ENCODE data around the gene APOL1.
A peak's percentile ranks its signal among the peaks of the same experiment; 100 is the strongest.
"Not testable (repeated sequence)": the region's sequence is repeated elsewhere in the genome, so short reads cannot be mapped to it uniquely, and the experiment has no call there.

Gene APOL1, protein sequence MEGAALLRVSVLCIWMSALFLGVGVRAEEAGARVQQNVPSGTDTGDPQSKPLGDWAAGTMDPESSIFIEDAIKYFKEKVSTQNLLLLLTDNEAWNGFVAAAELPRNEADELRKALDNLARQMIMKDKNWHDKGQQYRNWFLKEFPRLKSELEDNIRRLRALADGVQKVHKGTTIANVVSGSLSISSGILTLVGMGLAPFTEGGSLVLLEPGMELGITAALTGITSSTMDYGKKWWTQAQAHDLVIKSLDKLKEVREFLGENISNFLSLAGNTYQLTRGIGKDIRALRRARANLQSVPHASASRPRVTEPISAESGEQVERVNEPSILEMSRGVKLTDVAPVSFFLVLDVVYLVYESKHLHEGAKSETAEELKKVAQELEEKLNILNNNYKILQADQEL
- total RNA-seq = 8.1 to 12.1 reads per million in 2 donors

GRCh38 chr22:36252754-36253522, at the start of gene APOL1:
Gene APOL1 (plus strand): TSS chr22:36253133. CDS start chr22:36254956, 1,823 bp downstream.
- DNase-seq = peak in 3 of 5 experiments; percentile 26 to 85 (median 50)

- not testable (repeated sequence) for DNase-seq
Measured at GRCh38 chr22:36203441-36203840, 49.5 kb upstream of the APOL1 start.

GRCh38 chr22:36204001-36204631, 48.8 kb upstream of the APOL1 start:
- DNase-seq = no peak

DNA sequence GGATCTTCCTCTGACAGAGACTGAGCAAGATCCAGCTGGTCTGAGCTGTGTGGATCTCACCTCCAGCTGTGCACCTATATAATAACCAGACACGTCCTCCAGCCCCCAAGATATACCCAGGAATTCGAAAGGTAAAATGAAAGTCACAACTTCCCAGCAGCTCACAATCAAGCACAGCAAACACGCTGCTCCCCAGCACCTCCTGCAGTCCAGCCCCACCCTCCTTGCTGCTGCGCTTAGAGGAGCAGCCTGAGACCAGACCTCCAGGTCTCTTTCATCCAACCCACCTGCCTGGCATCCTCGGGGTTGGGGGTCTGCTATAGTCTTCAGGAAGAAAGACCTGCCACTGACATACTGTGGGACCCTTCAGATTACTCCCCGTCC, 48.3 kb upstream of the APOL1 start:
- DNase-seq = no peak

DNA sequence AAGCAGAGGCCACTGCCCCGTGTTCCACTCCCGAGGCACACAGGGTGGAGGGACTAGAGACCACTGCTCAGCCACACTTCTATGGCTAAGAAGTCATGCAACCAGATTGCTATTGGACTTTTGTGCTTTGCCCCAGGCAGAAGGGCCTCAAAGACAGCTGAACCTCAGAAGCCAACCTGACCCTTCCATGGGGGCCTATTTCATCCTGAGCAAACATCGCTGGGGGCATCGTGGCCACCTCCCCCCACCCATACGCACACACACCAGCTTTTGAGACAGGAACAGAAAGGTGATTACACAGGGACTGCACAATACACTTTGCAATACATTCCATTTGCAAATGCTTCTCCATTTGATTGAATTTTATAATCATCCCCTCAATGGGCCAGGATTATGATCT, 47.4 kb upstream of the APOL1 start:
- not testable (repeated sequence) for DNase-seq

GRCh38 chr22:36206255-36206654, 46.7 kb upstream of the APOL1 start:
- no peak for DNase-seq

- no peak for DNase-seq
Measured at GRCh38 chr22:36208162-36208765, 44.7 kb upstream of the APOL1 start.

- DNase-seq = no peak
Measured at GRCh38 chr22:36208914-36209313, 44.0 kb upstream of the APOL1 start.

DNA sequence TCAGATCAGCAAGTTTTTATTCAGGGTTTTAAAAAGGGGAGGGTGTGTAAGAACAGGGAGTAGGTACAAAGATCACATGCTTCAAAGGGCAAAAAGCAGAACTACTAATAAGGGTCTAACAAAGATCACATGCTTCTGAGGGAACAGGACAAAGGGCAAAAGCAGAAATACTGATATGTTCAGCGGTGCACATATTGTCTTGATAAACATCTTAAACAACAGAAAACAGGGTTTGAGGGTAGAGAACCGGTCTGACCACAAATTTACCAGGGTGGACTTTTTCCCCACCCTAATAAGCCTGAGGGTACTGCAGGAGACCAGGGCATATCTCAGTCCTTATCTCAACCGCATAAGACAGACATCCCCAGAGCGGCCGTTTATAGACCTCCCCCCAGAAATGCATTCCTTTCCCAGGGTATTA, 43.4 kb upstream of the APOL1 start:
- DNase-seq = not testable (repeated sequence)

DNA sequence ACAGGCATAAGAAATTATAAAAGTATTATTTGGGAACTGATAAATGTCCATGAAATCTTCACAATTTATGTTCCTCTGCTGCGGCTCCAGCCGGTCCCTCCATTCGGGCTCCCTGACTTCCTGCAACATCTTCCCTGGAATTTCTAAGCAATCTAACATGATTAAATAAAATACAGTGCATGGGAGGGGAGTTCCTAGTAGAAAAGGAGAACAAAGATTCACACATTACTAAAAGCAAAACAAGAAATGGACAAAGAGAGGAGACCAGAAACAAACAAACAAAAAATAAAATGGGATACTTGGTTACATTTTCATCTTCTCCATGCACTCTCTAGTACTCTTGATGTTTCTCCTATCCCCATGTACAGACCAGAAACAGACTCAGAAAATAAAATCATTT, 42.7 kb upstream of the APOL1 start:
- no peak for DNase-seq

DNA sequence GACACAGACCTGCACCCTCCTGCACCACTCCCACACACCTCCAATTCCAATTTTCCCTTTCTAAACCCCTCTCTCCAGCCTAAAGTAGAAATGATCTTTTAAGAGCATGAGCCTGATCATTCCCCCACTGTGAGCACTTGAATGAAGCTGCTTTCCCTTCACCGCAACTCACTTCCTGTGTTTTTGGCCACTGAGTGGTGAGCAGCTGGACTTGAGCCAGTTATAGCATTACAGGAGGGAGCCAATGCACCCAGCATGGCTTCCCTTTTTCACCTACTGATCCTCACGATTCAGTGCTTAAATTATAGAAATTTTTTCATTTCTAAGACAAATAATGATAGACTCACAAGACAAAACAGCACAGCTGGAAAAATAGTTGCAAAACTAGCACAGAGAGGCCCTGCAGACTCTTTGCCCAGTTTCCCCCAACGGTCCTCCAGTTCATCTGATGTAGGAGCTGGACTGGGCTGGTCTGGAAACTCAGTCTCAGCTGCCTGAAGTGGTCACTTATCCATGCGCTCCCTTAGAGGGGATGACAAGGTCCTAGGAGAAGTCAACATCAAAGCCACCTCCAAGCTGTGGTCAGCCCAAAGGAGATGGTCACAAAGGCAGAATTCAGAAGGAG, 41.6 kb upstream of the APOL1 start:
- DNase-seq = no peak

DNA sequence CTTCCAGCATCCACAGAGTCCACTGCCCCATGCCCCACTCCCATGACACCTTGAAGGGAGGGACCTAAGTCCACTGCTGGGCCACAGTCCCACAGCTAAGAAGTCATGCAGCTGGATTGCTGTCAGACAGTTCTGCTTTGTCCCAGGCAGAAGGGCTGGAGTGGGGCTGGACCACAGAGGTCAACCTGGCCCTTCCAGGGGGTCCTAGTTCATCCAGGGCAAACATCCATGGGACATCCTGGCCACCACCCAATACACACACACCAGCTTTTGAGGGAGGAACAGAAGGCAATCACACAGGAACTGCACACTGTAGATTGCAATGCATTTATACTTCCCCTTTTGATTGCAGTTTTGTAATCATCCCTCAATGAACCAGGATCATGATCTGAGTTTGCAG, 40.0 kb upstream of the APOL1 start:
- DNase-seq = no peak

DNA sequence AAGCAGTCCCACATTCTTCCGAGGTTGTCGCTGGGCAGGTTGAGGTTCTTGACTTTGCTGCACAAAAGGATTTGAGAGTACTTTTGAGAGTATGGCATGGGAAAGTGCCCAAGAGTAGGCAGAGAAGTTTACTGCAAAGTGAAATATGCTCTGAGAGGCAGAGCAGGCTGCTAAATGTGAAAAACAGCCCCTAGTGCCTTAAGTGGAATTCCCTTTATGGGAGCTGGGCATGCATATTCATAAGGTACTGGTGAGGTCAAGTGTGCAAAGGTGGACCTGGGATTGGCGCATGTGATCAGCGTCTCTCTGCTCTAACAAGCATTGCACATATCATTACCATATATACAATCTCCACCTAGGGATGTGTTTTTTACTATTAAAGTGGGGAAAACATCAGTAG, 39.3 kb upstream of the APOL1 start:
- no peak for DNase-seq

- DNase-seq = no peak
Measured at GRCh38 chr22:36215981-36216380, 37.0 kb upstream of the APOL1 start.

GRCh38 chr22:36218648-36219193, 34.2 kb upstream of the APOL1 start:
- no peak for DNase-seq

GRCh38 chr22:36220451-36220921, 32.4 kb upstream of the APOL1 start:
- no peak for DNase-seq

GRCh38 chr22:36221799-36222751, 30.9 kb upstream of the APOL1 start:
- peak in 3 of 5 experiments; percentile 16 to 55 (median 18) for DNase-seq

GRCh38 chr22:36222887-36223450, 30.0 kb upstream of the APOL1 start:
- DNase-seq = no peak

GRCh38 chr22:36223504-36223903, 29.4 kb upstream of the APOL1 start:
- DNase-seq = no peak

DNA sequence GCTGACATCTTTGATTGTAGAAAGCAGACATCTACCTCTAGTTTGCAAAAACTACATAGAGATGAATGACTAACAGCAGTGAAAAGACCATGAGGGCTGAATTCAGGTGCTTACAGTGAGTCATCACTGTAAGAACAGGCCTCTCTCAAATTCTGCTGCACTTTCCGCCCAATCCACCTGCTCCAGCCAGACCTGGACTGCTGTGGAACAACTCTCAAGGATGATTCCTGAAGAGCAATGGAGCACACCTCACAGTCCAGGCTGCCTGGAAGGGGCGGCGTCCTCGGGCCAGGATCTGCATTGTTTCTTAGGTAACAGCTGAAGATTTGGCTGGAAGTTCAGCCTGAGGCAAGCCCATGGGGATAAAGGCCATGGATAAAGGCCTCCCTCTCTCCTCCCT, 28.7 kb upstream of the APOL1 start:
- no peak for DNase-seq

Measured in T-helper 2 cell (primary cell).